Measurements from ENCODE around the gene ATP5ME.

Gene ATP5ME

DNA sequence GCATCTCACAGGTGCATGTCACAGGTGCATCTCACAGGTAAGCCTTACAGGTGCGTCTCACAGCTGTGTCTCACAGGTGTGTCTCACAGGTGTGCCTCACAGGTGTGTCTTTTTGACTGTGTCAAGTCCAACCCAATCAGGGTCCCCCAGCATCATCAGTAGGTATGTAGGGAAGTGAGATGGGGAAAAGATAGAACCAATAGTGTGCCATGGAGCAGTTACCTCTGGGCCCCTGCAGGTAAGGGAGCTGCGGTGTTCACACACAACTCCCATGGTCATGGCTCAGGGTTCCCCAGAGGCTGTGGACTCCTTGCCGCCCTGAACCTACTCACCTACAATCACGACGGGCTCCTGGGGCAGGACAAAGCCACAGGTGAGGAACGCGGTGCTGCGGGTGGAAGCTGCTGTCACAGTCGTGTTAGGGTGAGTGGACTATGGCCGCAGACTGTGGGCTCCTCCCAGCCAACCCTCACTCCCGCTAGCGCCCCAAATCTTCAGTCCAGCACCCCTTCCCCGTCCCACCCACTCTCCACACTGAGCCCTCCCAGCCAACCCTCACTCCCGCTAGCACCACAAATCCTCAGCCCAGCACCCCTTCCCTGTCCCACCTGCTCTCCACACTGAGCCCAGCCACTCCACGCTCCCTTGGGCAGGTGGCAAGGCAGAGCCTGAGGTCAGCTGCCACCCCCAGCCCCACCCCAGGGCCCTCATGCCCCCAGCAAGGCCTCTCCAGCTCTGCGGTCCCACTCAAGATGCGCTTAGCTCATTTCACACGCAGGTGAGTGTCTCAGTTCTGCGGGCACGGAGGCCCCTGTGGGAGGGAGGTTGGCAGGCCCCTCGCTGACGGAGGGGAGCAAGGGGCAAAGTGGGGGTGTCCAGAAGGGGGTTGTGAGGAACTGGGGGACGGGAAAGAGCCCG, 50.8 kb downstream of the ATP5ME start:
- DNase-seq (ENCODE audit: low read depth in 2 of 2), result no peak
